Activated CD4-positive, alpha-beta memory T cell treated with anti-CD3 and anti-CD28 coated beads for 36 hours (primary cell): Measurements from ENCODE around the gene PRELID3B. TPM values are rescaled to one million over a fixed set of nuclear protein-coding genes. Genes with fewer than 3 reads are reported as not detected.

Experiments used
- CTCF ChIA-PET: fragments of 350-600 bp; sonication (Branson Sonifier 250); formaldehyde crosslinking; loops from one replicate; lab custom pipeline; 2021; ENCODE audit warnings: antibody characterized with exemption, inconsistent platforms; lab: Charles Lee
- POLR2A ChIA-PET: fragments of 350-600 bp; sonication (Branson Sonifier 250); formaldehyde crosslinking; loops from one replicate; lab custom pipeline; 2021; ENCODE audit warnings: antibody characterized with exemption; lab: Charles Lee
- DNase-seq: peaks from one replicate; pipeline ENCODE4 v3.0.0-alpha.2; 2020
- H3K27ac Mint-ChIP-seq: one replicate; pipeline ENCODE4 v1.8.0; 2021; ENCODE audit warnings: mixed read lengths
- H3K27me3 Mint-ChIP-seq: one replicate; pipeline ENCODE4 v1.8.0; 2021; ENCODE audit warnings: mixed read lengths
- H3K36me3 Mint-ChIP-seq: one replicate; pipeline ENCODE4 v1.8.0; 2021; ENCODE audit warnings: mixed read lengths
- H3K4me1 Mint-ChIP-seq: one replicate; pipeline ENCODE4 v1.8.0; 2021; ENCODE audit warnings: low read depth, mixed read lengths
- H3K4me3 Mint-ChIP-seq: one replicate; pipeline ENCODE4 v1.8.0; 2021; ENCODE audit warnings: mild to moderate bottlenecking, mixed read lengths
- H3K9me3 Mint-ChIP-seq: one replicate; pipeline ENCODE4 v1.8.0; 2021; ENCODE audit warnings: mixed read lengths
- intact Hi-C: fragments of 100-400 bp; cut with micrococcal nuclease; formaldehyde crosslinking; loops from one replicate; pipeline ENCODE4 v1.15.1; 2023
- total RNA-seq, 2 experiments: library from RNA; stranded (reverse); gene quantifications; one replicate each; pipeline ENCODE4 v1.2.3, GENCODE V29; 2021

PRELID3B gene
- total RNA-seq, 2 experiments from 2014 or later: 148 to 151 TPM

- intact Hi-C loops: no loop called here
- CTCF ChIA-PET: no interaction called here
- Mint-ChIP-seq H3K4me3 (no peak overlapping the region), H3K36me3 (peaks cover 64% of the 10 kb centered on the region), H3K4me1 (peaks cover 45% of the 10 kb centered on the region), H3K9me3 (no peaks in the 10 kb centered on the region), H3K27me3 (no peaks in the 10 kb centered on the region), H3K27ac (no peak overlapping the region)
- POLR2A ChIA-PET: no interaction called here
- DNase-seq: no peak
These were observed 17.5 kb downstream of the PRELID3B start for GRCh38 chr20:59025086-59025485.

GRCh38 chr20:59024111-59024530, 18.5 kb downstream of the PRELID3B start:
- ChIA-PET CTCF (no interaction called here), POLR2A (no interaction called here)
- Mint-ChIP-seq H3K27me3 (no peaks in the 10 kb centered on the region), H3K4me3 (no peak overlapping the region), H3K36me3 (peaks cover 57% of the 10 kb centered on the region), H3K4me1 (peaks cover 37% of the 10 kb centered on the region), H3K9me3 (no peaks in the 10 kb centered on the region), H3K27ac (no peak overlapping the region)
- no peak for DNase-seq
- intact Hi-C loops: no loop called here

- POLR2A ChIA-PET: no interaction called here
- peaks cover 32% of the 10 kb centered on the region for H3K4me1 Mint-ChIP-seq
- intact Hi-C loops: no loop called here
These were observed 19.0 kb downstream of the PRELID3B start for GRCh38 chr20:59023616-59024015.

GRCh38 chr20:59022754-59023153, 19.8 kb downstream of the PRELID3B start:
- ChIA-PET CTCF (no interaction called here), POLR2A (no interaction called here)
- Mint-ChIP-seq H3K27ac (no peak overlapping the region), H3K27me3 (no peaks in the 10 kb centered on the region), H3K4me3 (no peak overlapping the region), H3K9me3 (no peaks in the 10 kb centered on the region), H3K36me3 (peaks cover 46% of the 10 kb centered on the region), H3K4me1 (peaks cover 23% of the 10 kb centered on the region)
- intact Hi-C loops: no loop called here
- no peak for DNase-seq

More at GRCh38 chr20:59023616-59024015, 19.0 kb downstream of the PRELID3B start:
- no peak for DNase-seq
- peaks cover 52% of the 10 kb centered on the region for H3K36me3 Mint-ChIP-seq
- no peak overlapping the region for H3K4me3 Mint-ChIP-seq
- no peaks in the 10 kb centered on the region for H3K9me3 Mint-ChIP-seq
- CTCF ChIA-PET: interaction anchor here (0.8 kb wide), 1 partner anchor 8 kb away, joined by 3 read pairs; no protein-coding TSS in a partner anchor
- no peak overlapping the region for H3K27ac Mint-ChIP-seq
- H3K27me3 Mint-ChIP-seq: no peaks in the 10 kb centered on the region

GRCh38 chr20:59020938-59021551, 21.5 kb downstream of the PRELID3B start:
- H3K9me3 Mint-ChIP-seq: no peaks in the 10 kb centered on the region
- H3K27ac Mint-ChIP-seq: no peak overlapping the region
- intact Hi-C loops: no loop called here
- POLR2A ChIA-PET: no interaction called here
- peak; percentile 6 for DNase-seq
- H3K4me1 Mint-ChIP-seq: peaks cover 20% of the 10 kb centered on the region
- H3K4me3 Mint-ChIP-seq: no peak overlapping the region
- CTCF ChIA-PET: no interaction called here
- peaks cover 30% of the 10 kb centered on the region for H3K36me3 Mint-ChIP-seq
- no peaks in the 10 kb centered on the region for H3K27me3 Mint-ChIP-seq

- POLR2A ChIA-PET: interaction anchor here (0.6 kb wide), 1 partner anchor 545 kb away, joined by 3 read pairs; no protein-coding TSS in a partner anchor
- Mint-ChIP-seq H3K9me3 (no peaks in the 10 kb centered on the region), H3K4me3 (no peak within 1 kb of the TSS), H3K4me1 (peaks cover 24% of the 10 kb centered on the region), H3K27me3 (no peaks in the 10 kb centered on the region), H3K27ac (no peak within 1 kb of the TSS), H3K36me3 (peaks cover 18% of the 10 kb centered on the region)
- CTCF ChIA-PET: no interaction called here
- no peak for DNase-seq
- intact Hi-C loops: no loop called here
These were observed 23.4 kb downstream of the PRELID3B start, which contains the start of gene TUBB1 for GRCh38 chr20:59019217-59019616. TSS of gene TUBB1 (plus strand) at chr20:59019429. CDS start at chr20:59019523, 94 bp downstream.

- no peaks in the 10 kb centered on the region for H3K9me3 Mint-ChIP-seq
- no peaks in the 10 kb centered on the region for H3K27me3 Mint-ChIP-seq
- no peak overlapping the region for H3K4me3 Mint-ChIP-seq
- no peak for DNase-seq
- CTCF ChIA-PET: no interaction called here
- intact Hi-C loops: no loop called here
- H3K27ac Mint-ChIP-seq: no peak overlapping the region
- POLR2A ChIA-PET: no interaction called here
- H3K4me1 Mint-ChIP-seq: peaks cover 28% of the 10 kb centered on the region
- H3K36me3 Mint-ChIP-seq: peaks cover 15% of the 10 kb centered on the region
These were observed 23.8 kb downstream of the PRELID3B start for GRCh38 chr20:59018817-59019216.

GRCh38 chr20:59017493-59018231, 24.9 kb downstream of the PRELID3B start:
- H3K27me3 Mint-ChIP-seq: no peaks in the 10 kb centered on the region
- CTCF ChIA-PET: no interaction called here

GRCh38 chr20:59016795-59017492, 25.6 kb downstream of the PRELID3B start:
- CTCF ChIA-PET: no interaction called here
- Mint-ChIP-seq H3K4me3 (no peak overlapping the region), H3K27ac (peak overlapping the region; percentile 34)

More at GRCh38 chr20:59017493-59018231, 24.9 kb downstream of the PRELID3B start:
- Mint-ChIP-seq H3K9me3 (no peaks in the 10 kb centered on the region), H3K4me1 (peaks cover 35% of the 10 kb centered on the region), H3K36me3 (peaks cover 6% of the 10 kb centered on the region), H3K4me3 (no peak overlapping the region), H3K27ac (no peak overlapping the region)
- POLR2A ChIA-PET: no interaction called here
- intact Hi-C loops: no loop called here
- no peak for DNase-seq

GRCh38 chr20:59015812-59016711, 26.5 kb downstream of the PRELID3B start:
- no peak overlapping the region for H3K27ac Mint-ChIP-seq
- H3K27me3 Mint-ChIP-seq: no peaks in the 10 kb centered on the region
- intact Hi-C loops: no loop called here
- ChIA-PET CTCF (no interaction called here), POLR2A (no interaction called here)
- peaks cover 40% of the 10 kb centered on the region for H3K4me1 Mint-ChIP-seq
- H3K4me3 Mint-ChIP-seq: no peak overlapping the region
- no peaks in the 10 kb centered on the region for H3K36me3 Mint-ChIP-seq
- H3K9me3 Mint-ChIP-seq: no peaks in the 10 kb centered on the region
- peak; percentile 6 for DNase-seq

More at GRCh38 chr20:59016795-59017492, 25.6 kb downstream of the PRELID3B start:
- Mint-ChIP-seq H3K9me3 (no peaks in the 10 kb centered on the region), H3K4me1 (peaks cover 38% of the 10 kb centered on the region), H3K27me3 (no peaks in the 10 kb centered on the region), H3K36me3 (no peaks in the 10 kb centered on the region)
- intact Hi-C loops: no loop called here
- DNase-seq: peak; percentile 38
- POLR2A ChIA-PET: no interaction called here

GRCh38 chr20:59015411-59015810, 27.2 kb downstream of the PRELID3B start:
- CTCF ChIA-PET: no interaction called here
- intact Hi-C loops: no loop called here
- Mint-ChIP-seq H3K36me3 (no peaks in the 10 kb centered on the region), H3K9me3 (no peaks in the 10 kb centered on the region), H3K27me3 (no peaks in the 10 kb centered on the region), H3K4me3 (no peak overlapping the region), H3K27ac (no peak overlapping the region), H3K4me1 (peaks cover 35% of the 10 kb centered on the region)
- DNase-seq: no peak
- POLR2A ChIA-PET: no interaction called here
